ENCODE measurements around the gene ANKRD55. TPM values are rescaled to one million over a fixed set of nuclear protein-coding genes. Genes with fewer than 3 reads are reported as not detected.

ANKRD55 gene
- total RNA-seq, 2 donors from 2014 or later = not detected

GRCh38 chr5:56101180-56101579, 131.9 kb downstream of the ANKRD55 start:
- H3K4me1 ChIP-seq (ENCODE audit: control insufficient read depth in 1 of 2, low read depth in 2 of 2) = peaks cover 17 to 26% of the 10 kb centered on the region in 2 donors
- H3K9me3 ChIP-seq = no peaks in the 10 kb centered on the region
- TF ChIP-seq CTCF (IDR thresholded peaks at IDR 0.05) = no peak
- DNase-seq (ENCODE audit: low spot score) (no peak), ATAC-seq (ENCODE audit: insufficient number of reproducible peaks, low FRiP score, low read depth) (no peak)
- no peak overlapping the region for H3K4me3 ChIP-seq
- no peaks in the 10 kb centered on the region for H3K36me3 ChIP-seq
- H3K27ac ChIP-seq = no peak overlapping the region
- H3K27me3 ChIP-seq (replicated peaks; ENCODE audit: insufficient read depth) = no peaks in the 10 kb centered on the region

- H3K27me3 ChIP-seq (replicated peaks; ENCODE audit: insufficient read depth) = no peaks in the 10 kb centered on the region
- TF ChIP-seq CTCF (IDR thresholded peaks at IDR 0.05) = no peak
- DNase-seq (ENCODE audit: low spot score) (no peak), ATAC-seq (ENCODE audit: insufficient number of reproducible peaks, low FRiP score, low read depth) (no peak)
- H3K36me3 ChIP-seq = no peaks in the 10 kb centered on the region
- H3K27ac ChIP-seq = no peak overlapping the region
- H3K9me3 ChIP-seq = no peaks in the 10 kb centered on the region
- peaks cover 17 to 26% of the 10 kb centered on the region in 2 donors for H3K4me1 ChIP-seq (ENCODE audit: control insufficient read depth in 1 of 2, low read depth in 2 of 2)
- H3K4me3 ChIP-seq = no peak overlapping the region
Observed at GRCh38 chr5:56100439-56101176, 132.5 kb downstream of the ANKRD55 start.

- no peak for TF ChIP-seq CTCF (IDR thresholded peaks at IDR 0.05)
- Histone ChIP-seq H3K27me3 (replicated peaks; ENCODE audit: insufficient read depth) (no peaks in the 10 kb centered on the region), H3K4me1 (ENCODE audit: control insufficient read depth in 1 of 2, low read depth in 2 of 2) (peaks cover 17 to 26% of the 10 kb centered on the region in 2 donors), H3K27ac (peak overlapping the region in 1 of 2 donors; percentile 22), H3K9me3 (no peaks in the 10 kb centered on the region), H3K4me3 (no peak overlapping the region), H3K36me3 (no peaks in the 10 kb centered on the region)
- no peak for DNase-seq (ENCODE audit: low spot score)
- no peak for ATAC-seq (ENCODE audit: insufficient number of reproducible peaks, low FRiP score, low read depth)
Observed at GRCh38 chr5:56099346-56099745, 133.8 kb downstream of the ANKRD55 start.

GRCh38 chr5:56097055-56097454, 136.1 kb downstream of the ANKRD55 start:
- Histone ChIP-seq H3K27ac (no peak overlapping the region), H3K4me1 (ENCODE audit: control insufficient read depth in 1 of 2, low read depth in 2 of 2) (peaks cover 17 to 26% of the 10 kb centered on the region in 2 donors), H3K9me3 (no peaks in the 10 kb centered on the region), H3K4me3 (no peak overlapping the region), H3K36me3 (no peaks in the 10 kb centered on the region), H3K27me3 (replicated peaks; ENCODE audit: insufficient read depth) (no peaks in the 10 kb centered on the region)
- ATAC-seq (ENCODE audit: insufficient number of reproducible peaks, low FRiP score, low read depth) (no peak), DNase-seq (ENCODE audit: low spot score) (no peak)
- no peak for TF ChIP-seq CTCF (IDR thresholded peaks at IDR 0.05)

GRCh38 chr5:56095579-56096102, 137.5 kb downstream of the ANKRD55 start:
- no peaks in the 10 kb centered on the region for H3K27me3 ChIP-seq (replicated peaks; ENCODE audit: insufficient read depth)
- DNase-seq (ENCODE audit: low spot score) (no peak), ATAC-seq (ENCODE audit: insufficient number of reproducible peaks, low FRiP score, low read depth) (no peak)
- H3K36me3 ChIP-seq = no peaks in the 10 kb centered on the region
- peaks cover 17 to 23% of the 10 kb centered on the region in 2 donors for H3K4me1 ChIP-seq (ENCODE audit: control insufficient read depth in 1 of 2, low read depth in 2 of 2)
- no peaks in the 10 kb centered on the region for H3K9me3 ChIP-seq
- no peak for TF ChIP-seq CTCF (IDR thresholded peaks at IDR 0.05)
- H3K4me3 ChIP-seq = no peak overlapping the region
- no peak overlapping the region for H3K27ac ChIP-seq

Measured in thoracic aorta (tissue), 2 donors.